KBM-7 (cell line): ENCODE data around the gene HDX.
A peak's percentile ranks its signal among the peaks of the same experiment; 100 is the strongest.
"Not testable (repeated sequence)": the region's sequence is repeated elsewhere in the genome, so short reads cannot be mapped to it uniquely, and the experiment has no call there.

ENCODE experiments used
- DNase-seq: peaks from one replicate; pipeline ENCODE4 v3.0.0-alpha.2; 2015
- in situ Hi-C: fragments of 300-500 bp; cut with MboI; formaldehyde crosslinking; loops from 2 replicates; pipeline ENCODE4 v1.14.3; 2020; ENCODE audit warnings: low sequenced_read_pairs, low pct_unique_long_range_greater_than_20kb, mixed read lengths

Gene HDX

DNA sequence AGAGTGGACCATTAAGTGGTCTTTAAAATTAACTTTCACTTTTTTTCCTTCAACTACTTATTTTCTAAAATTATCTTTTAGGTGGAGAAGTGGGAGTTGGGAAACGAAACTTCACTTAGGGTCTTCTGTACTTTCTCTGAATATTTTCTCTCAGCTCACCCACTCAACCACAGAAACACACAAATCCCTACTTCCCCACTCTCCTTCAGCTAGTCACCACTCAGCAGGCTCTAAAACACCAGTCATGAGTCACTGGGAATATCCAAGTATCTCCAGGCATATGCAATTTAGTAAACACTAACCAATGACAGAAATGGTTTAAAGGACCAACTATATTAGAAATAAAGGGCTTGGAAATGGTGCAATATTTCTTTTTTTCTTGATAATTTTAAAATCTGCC, 161.3 kb downstream of the HDX start:
- in situ Hi-C loops: no loop called here
- DNase-seq: no peak

DNA sequence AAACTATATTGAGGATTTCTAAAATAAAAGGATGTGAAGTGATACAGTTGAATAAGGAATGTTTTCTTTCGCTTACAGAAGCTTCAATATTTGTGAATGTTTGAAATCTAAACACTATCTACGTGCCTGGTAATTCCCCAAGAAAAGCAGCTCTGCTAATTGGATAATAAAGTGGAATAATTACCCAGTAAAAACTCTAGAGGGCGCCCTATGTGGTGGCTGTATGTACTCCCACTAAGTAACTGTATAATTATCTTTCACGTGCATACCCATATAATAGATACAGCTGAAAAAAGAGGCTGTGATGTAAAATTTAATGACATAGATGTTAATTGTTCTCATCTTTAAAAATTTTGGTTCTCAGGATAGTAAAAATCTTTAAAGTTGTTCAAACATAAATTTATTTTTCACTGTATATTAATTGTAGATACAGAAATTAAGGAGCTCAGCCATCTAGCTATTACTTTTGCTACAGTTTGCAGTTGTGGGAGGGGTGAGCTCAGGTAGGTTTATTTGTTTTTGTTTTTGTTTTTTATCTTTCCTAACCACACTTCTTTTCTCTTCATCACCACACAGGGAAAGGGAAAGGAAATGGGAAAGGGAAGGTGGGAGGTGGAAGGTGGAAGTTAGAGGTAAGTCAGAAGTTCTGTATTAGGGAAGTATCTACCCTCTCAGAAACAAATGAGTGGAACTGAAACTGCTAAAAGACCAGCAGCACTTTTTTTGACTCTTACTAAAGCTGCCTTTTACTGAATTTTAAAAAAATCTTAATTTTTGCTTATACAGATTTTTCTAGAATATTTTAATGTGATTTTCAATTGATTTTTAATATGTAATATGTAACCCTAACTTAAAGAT, 162.5 kb downstream of the HDX start:
- peak; percentile 45 for DNase-seq
- in situ Hi-C loops: no loop called here

DNA sequence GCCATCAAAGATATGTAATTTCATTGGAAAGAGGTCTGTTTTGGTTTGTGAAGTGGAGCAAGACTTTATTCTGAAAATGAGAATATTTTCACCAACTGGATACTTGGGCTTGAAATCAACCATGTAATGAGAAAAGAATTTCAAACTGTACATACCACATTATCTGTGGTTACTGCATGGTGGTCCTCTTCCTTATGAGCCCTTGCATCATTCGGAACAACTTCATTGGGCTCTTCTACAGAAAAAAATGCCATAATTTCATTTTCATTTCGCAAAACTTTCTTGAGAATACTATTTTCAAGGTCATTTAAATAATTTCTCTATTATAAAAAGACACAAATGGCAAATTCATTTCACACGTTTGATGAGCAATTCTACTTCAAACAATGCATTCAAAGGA, 165.6 kb downstream of the HDX start:
- in situ Hi-C loops: no loop called here
- no peak for DNase-seq

DNA sequence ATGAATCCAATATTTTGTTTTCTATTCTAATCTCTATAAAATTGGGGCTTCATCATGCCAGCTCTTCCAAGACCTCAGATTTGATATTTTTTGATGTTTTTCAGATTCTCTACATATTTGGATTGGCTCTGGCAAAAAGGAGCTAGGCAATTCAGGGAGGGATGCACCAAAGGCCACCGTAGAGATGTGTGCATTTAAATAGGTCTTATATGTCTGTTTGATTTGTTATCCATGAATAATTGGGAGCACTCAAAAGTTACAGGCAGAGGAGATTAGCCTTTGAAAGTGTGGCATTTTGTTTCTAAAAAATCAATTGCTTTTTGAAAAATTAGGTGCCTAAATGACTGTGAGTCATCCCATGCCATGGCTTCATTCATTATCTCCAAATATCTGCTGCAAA, 167.1 kb downstream of the HDX start:
- in situ Hi-C loops: no loop called here
- no peak for DNase-seq

DNA sequence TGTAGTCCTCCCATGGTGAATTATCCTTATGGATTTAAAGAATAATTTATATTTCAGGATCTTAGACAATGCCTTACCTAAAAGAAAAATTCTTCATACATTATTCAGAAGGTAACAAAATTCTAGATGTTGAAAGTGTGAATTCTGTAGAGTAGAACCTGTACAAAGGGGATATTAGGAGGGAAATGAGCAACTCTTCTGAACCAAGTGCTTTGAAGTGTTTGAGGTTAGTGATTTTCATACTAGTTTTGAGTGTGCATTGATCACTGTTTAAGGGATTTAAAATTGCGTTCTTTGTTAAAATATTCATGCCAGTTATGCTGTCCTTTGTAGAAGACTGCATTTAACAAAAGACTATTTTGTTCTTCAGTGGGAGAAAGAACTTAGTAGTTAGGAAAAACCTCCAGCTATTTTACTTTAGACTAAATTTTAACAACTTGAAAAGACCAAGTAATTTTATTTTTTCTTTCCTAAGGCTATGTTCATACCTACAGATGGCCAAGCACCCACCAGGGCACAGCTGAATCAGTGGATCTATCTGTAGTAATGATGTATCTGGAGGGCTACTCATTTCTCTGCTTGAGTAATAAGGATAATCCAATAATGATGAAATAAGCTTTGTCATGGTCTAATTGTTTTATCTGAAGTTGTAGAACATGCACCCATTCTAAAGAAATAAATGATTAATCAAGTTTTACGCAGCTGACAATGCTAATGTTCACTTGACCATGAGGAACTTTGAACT, 180.0 kb downstream of the HDX start:
- in situ Hi-C loops: no loop called here
- DNase-seq: no peak

DNA sequence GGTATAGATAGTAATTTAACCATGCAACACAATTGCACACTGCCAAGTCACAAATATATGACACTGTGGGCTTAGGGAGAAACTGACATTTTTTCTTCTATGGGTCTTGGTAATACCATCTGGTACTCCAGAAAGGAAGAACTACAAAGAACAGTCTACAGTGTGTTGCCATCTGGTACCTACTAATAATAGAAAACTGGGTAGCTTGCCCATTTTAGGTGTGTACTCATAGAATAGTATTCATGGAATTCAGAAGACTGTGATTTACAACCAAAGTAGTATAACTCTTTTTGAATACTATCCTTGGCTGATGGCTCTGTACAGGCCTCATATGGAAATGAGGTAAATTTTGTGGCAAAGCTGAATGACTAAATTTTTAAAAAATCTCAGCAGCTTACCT, 181.6 kb downstream of the HDX start:
- no peak for DNase-seq
- in situ Hi-C loops: no loop called here

DNA sequence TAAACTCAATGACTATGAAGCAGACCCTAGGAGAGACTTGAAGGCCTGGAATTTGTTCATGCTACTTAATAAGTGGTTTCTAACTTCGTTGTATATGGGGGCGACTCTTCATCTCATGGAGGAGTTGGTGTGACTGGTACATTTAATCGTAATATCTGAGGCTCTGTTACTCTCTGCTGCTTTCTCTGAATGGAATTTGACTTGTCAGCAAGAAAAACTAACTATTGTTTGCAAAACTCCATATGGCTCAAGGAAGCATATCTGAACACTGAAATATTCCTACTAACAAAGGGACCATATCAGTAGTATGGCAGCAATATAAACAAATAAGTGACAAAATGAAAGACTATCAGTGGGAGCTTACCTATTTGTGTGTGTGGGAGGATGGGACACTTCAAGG, 182.2 kb downstream of the HDX start:
- in situ Hi-C loops: no loop called here
- DNase-seq: no peak

DNA sequence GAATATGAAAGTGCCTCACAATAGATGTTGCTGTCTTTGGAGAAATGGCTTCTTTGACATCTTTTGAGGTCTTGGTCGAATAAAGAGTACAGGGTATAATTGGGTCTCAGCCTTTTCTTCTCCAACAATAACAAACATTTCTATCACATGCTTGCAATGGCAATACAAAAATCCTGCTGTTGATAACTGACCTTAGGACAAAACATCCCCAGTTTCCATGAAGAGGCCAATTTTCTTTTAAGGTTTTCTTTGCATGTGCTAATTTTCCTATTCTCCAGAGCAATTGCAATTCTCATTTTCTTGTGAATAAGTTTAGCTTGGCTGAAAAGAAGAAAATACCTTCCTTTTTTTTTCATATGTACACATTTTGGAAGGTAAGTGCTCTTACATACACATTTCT, 183.6 kb downstream of the HDX start:
- no peak for DNase-seq
- in situ Hi-C loops: no loop called here

DNA sequence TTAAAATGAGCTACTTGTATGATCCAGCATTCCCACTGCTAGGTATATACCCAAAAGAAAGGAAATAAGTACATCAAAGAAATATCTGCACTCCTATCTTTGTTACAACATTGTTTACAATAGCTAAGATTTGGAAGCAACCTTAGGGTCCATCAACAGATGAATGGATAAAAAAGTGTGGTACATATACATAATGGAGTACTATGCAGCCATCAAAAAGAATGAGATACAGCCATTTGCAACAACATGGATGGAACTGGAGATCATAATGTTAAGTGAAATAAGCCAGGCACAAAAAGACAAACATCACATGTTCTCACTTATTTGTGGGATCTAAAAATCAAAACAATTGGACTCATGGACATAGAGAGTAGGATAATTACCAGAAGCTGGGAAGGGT, 186.3 kb downstream of the HDX start:
- in situ Hi-C loops, DNase-seq: not testable (repeated sequence)
